Measurements from ENCODE around the gene DGCR2.
"Not testable (repeated sequence)": the region's sequence is repeated elsewhere in the genome, so short reads cannot be mapped to it uniquely, and the experiment has no call there.

The DGCR2 gene

DNA sequence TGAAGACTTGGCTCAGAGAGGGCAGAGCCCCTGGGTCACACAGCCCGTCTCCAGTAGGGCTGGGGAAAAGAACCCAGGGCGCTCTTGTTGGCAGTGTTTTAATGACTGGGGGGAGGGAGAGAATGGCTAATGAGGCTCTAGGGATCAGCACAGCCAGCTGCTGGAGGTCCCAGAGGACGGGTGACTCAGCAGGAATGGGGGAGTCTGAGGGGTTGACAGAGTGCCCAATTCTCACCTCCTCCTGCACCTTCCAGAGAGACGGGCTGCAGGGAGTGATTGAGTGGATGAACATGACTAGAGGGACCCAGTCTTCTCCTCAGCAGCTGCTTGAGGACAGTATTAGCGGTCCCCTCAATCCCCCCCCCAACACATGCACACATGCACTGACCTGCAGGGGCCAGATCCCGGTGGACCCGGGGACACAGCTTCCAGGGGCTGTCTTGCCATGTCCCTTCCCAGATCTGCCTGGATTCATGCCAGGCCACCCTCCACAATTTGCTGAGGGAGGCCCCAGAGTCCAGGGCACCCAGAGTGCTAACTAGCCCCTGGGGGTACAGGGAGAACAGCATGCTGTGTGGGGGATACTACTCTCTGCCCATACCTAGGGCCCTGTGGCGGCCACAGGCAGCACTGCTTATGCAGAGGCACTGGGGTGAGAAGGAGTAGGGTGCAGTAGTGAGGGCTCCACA lies 94.7 kb downstream of the DGCR2 start:
- not testable (repeated sequence) for DNase-seq (ENCODE audit: low read depth); H3K4me3 ChIP-seq (ENCODE audit: low read depth, low read length)

DNA sequence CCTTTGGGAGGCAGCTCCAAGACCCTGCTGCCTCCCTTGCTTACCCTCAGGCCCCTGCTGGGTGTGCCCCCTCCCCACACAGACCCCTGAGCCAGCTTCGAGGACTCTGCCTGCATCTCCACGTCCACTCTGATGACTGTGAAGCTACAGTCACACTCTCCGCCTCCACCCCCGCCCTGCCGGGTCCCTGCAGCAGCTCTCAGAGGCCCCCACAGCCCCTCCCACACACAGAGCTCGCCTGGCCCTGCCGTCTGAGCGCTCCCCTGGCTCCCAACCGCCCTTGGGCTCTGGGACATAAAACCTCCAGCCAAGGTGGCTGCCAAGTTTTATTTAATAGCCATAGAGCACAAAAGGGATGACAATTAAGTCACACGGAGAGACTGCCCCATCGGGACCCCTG lies 96.1 kb downstream of the DGCR2 start:
- DNase-seq (ENCODE audit: low read depth), result not testable (repeated sequence)

GRCh38 chr22:19024956-19025489 lies 97.2 kb downstream of the DGCR2 start:
- H3K4me3 ChIP-seq (ENCODE audit: low read depth, low read length); DNase-seq (ENCODE audit: low read depth): not testable (repeated sequence)

More for the DNA sequence above, 96.1 kb downstream of the DGCR2 start:
- H3K4me3 ChIP-seq (ENCODE audit: low read depth, low read length), result not testable (repeated sequence)

DNA sequence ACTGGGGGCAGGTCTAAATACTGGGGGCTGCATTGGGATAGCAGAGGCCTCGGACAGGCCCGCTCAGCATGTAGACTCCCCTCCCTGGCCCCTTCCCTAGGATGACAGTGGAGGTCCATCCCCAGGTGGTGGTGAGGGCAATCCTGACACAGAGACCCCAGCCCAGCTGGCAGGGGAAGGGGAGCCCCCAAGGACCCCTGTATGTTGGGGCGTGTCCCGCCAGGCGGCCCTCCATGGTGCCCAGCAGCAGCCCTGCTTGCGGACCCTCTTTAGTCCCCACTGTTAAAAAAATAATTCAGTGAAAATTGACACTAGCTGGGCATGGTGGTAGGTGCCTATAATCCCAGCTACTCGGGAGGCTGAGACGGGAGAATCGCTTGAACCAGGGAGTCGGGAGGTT lies 98.3 kb downstream of the DGCR2 start:
- H3K4me3 ChIP-seq (ENCODE audit: low read depth, low read length); DNase-seq (ENCODE audit: low read depth): not testable (repeated sequence)

DNA sequence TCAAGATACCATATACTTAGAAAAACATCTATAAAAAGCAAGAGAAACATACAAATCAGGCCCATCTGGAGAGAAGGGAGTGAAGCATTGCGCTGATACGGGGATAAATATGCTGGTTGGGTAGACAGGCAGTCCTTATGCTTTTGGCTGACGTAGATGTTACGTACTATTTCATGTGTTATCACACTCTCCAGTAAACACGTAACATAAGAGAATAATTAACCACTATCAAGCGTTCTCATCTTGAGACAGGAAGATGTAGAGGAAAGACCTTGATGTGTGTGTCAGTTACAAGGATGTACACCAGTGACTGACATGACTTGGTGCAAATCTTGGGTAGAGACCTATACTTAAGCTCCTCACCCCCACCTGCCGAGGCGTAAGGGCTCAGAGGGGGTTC lies 99.5 kb downstream of the DGCR2 start:
- TF ChIP-seq CTCF (IDR thresholded peaks at IDR 0.05; ENCODE audit: low read depth, low read length, missing control alignments), result no peak
- DNase-seq (ENCODE audit: low read depth), result no peak
- no peak overlapping the region for H3K4me3 ChIP-seq (ENCODE audit: low read depth, low read length)

GRCh38 chr22:19019679-19020032 lies 102.6 kb downstream of the DGCR2 start:
- no peak for TF ChIP-seq CTCF (IDR thresholded peaks at IDR 0.05; ENCODE audit: low read depth, low read length, missing control alignments)
- H3K4me3 ChIP-seq (ENCODE audit: low read depth, low read length), result no peak overlapping the region
- no peak for DNase-seq (ENCODE audit: low read depth)

- no peak overlapping the region for H3K4me3 ChIP-seq (ENCODE audit: low read depth, low read length)
- TF ChIP-seq CTCF (IDR thresholded peaks at IDR 0.05; ENCODE audit: low read depth, low read length, missing control alignments), result no peak
- DNase-seq (ENCODE audit: low read depth), result no peak
These were observed 103.1 kb downstream of the DGCR2 start for GRCh38 chr22:19019029-19019678.

DNA sequence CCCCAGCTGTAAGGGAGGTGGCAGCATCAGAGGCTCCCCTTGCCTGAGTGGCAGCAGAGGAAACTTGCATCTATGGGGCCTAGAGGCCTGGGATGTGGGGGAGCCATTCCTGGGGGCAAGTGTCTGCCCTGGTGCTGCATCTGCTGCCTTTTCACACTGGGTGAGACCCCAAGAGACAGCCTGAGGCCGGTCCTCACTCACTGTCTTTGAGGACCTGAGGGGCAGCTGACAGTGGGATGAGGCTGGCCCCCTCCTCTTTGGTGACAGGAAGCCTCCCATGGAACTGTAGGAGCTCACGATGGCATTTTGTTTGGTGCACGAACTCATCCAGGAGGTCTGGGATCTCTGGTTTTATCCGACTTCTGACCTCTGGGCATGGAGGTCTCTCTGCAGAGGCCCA lies 104.0 kb downstream of the DGCR2 start:
- no peak for TF ChIP-seq CTCF (IDR thresholded peaks at IDR 0.05; ENCODE audit: low read depth, low read length, missing control alignments)
- H3K4me3 ChIP-seq (ENCODE audit: low read depth, low read length), result no peak overlapping the region
- no peak for DNase-seq (ENCODE audit: low read depth)

DNA sequence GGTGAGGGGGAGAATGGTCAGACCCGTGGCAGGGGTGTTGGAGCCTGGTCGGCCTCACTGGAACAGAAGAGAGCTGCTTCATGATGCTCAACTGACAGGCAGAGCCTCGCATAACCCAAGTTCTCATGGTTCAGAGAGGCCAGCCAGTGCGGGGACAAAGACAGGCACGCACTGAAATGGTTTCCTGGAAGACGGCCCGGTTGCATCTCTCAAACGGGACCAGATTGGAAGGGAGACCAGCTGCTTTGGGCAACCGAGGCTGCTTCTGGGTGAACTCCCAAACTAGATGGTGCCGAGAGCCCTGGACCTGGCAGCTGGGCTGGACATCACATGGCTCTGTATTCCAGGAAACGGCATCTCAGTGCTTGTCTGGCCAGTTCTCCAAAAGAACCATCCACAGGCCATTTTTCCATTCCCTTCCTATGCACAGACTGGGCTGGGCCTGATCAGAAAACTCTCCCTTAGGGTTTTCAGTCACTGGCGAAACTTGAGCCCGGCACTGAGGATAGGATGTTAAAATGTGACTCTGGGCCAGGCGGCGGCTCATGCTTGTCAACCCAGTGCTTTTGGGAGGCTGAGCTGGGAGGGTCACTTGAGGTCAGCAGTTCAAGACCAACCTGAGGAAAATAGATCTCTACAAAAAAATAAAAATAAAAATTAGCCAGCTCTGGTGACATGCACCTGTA lies 106.0 kb downstream of the DGCR2 start:
- H3K4me3 ChIP-seq (ENCODE audit: low read depth, low read length), result no peak overlapping the region
- DNase-seq (ENCODE audit: low read depth), result no peak
- TF ChIP-seq CTCF (IDR thresholded peaks at IDR 0.05; ENCODE audit: low read depth, low read length, missing control alignments), result no peak

Data from GM12864 (cell line).